GM20000 (cell line): ENCODE measurements around the gene CAPS2.
"Not testable (repeated sequence)": the region's sequence is repeated elsewhere in the genome, so short reads cannot be mapped to it uniquely, and the experiment has no call there.

ENCODE experiments used
- DNase-seq: peaks from one replicate; pipeline ENCODE4 v3.0.0; 2012; ENCODE audit warnings: low spot score
- CTCF ChIP-seq: IDR thresholded peaks from 2 replicates; pipeline ENCODE4 v1.5.1; 2012; ENCODE audit warnings: mild to moderate bottlenecking, control low read depth; ENCODE audit errors: extremely low read depth, missing control alignments

CAPS2 gene

GRCh38 chr12:75354011-75354410, 23.9 kb upstream of the CAPS2 start:
- no peak for TF ChIP-seq CTCF
- no peak for DNase-seq

- no peak for TF ChIP-seq CTCF
- DNase-seq, result no peak
Observed at GRCh38 chr12:75350413-75350812, 20.3 kb upstream of the CAPS2 start.

- no peak for DNase-seq
- no peak for TF ChIP-seq CTCF
Observed at GRCh38 chr12:75349946-75350345, 19.8 kb upstream of the CAPS2 start.

GRCh38 chr12:75346215-75346614, 16.1 kb upstream of the CAPS2 start:
- DNase-seq, result not testable (repeated sequence)

- DNase-seq, result no peak
- no peak for TF ChIP-seq CTCF
Observed at GRCh38 chr12:75345531-75345930, 15.4 kb upstream of the CAPS2 start.

- TF ChIP-seq CTCF, result no peak
Observed at GRCh38 chr12:75341873-75342272, 11.7 kb upstream of the CAPS2 start.

GRCh38 chr12:75337905-75338304, 7.8 kb upstream of the CAPS2 start:
- DNase-seq, result peak; percentile 23
- no peak for TF ChIP-seq CTCF

More at GRCh38 chr12:75341873-75342272, 11.7 kb upstream of the CAPS2 start:
- no peak for DNase-seq

- DNase-seq, result peak; percentile 72
- peak; percentile 67 for TF ChIP-seq CTCF
Observed at GRCh38 chr12:75334384-75335030, 4.4 kb upstream of the CAPS2 start, which contains the start of gene GLIPR1L1. GLIPR1L1 (plus strand) TSS chr12:75334670; CDS start chr12:75334729, 59 bp downstream.
